Erythroblast (primary cell): ENCODE data around the gene RPP21.

Experiments
- DNase-seq, 2 experiments: peaks; one replicate each; lab custom pipeline; 2025; lab: John Stamatoyannopoulos, UW
- GATA1 ChIP-seq: IDR thresholded peaks from 2 replicates; pipeline ENCODE4 v1.6.1; 2011; ENCODE audit warnings: low read depth, mild to moderate bottlenecking, control low read depth, low read length, moderate library complexity
- POLR2A ChIP-seq: IDR thresholded peaks from 2 replicates; pipeline ENCODE4 v1.6.1; 2011; ENCODE audit warnings: mild to moderate bottlenecking, low read length

RPP21 gene

GRCh38 chr6:30323806-30324205 is 21.1 kb upstream of the RPP21 start:
- TF ChIP-seq POLR2A (no peak), GATA1 (no peak)
- peak in 1 of 2 experiments; percentile 21 for DNase-seq

GRCh38 chr6:30325150-30325872 is 19.6 kb upstream of the RPP21 start:
- no peak for TF ChIP-seq POLR2A
- DNase-seq = peak; percentile 87 to 89

DNA sequence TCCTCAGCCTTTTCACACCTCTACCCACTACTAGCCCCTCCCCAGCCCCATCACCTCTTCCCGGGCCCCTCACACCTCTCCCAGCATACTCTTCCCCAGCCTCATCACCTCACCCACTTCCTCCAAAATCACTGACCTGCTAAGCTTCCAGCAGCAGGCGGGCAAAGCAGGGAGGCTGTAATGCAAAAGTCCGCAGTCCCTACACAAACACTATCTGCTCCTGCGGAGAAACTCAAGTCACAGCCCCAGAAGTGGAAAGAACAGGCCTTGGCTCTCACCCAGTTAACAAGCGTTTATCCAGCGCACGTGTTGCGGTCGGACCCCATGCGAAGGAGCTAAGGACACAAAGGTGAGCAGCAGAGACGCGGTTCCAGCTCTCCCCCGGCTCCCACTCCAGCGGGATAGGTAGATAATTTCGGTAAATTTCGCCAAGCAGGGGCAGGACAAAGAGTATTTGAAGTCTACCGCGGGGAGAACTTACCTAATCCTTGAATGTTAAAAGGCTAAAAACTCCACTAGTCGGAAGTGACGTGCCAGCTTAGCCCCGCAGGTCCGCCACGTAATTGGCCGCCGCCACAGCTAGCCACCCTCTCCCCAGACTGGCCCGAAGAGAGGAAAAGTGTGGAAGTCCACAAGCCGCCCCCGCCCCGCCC is 19.0 kb upstream of the RPP21 start:
- peak; percentile 87 to 93 for DNase-seq
- no peak for TF ChIP-seq GATA1
- TF ChIP-seq POLR2A = no peak

DNA sequence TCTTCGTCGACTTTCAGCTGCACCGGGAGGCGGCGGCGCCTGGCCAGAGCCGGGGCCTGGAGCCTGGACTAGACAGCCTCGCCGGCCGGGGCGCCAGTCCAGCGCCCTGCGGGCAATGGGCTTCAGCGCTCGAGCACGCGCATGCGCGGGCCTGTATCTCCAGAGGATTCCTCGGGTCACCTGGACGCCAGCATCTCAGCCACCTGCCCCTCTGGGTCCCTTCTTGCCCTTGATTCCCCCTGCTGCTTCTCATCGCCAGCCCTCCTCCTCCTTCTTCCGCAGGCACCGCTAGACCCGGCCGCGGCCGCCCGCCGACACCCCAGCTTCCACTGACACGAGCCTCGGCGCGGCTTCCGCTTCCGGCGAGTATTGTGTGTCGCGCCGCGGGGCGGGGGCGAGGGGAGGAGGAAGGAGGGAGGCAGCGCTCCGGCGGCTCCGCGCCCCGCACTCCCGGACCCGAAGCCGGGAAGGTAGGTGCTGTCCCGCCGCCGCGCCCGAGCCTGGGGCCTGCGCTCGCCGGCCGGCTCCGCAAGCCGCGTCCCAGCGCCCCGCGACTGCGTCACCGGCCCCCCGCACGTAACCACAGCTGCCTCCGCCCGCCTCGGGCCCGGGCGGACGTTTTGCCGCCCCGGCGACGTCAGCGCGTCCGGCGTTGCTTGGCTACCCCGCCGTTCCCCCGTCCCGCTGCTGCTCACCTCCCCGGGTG is 18.3 kb upstream of the RPP21 start, which contains the start of gene TRIM39:
TRIM39 (plus strand) TSS at position 402 of the 706 bp plus-strand sequence. CDS start 2,391 bp downstream, outside the sequence.
- TF ChIP-seq GATA1 (no peak), POLR2A (peak; percentile 86)
- DNase-seq = peak; percentile 87 to 93

DNA sequence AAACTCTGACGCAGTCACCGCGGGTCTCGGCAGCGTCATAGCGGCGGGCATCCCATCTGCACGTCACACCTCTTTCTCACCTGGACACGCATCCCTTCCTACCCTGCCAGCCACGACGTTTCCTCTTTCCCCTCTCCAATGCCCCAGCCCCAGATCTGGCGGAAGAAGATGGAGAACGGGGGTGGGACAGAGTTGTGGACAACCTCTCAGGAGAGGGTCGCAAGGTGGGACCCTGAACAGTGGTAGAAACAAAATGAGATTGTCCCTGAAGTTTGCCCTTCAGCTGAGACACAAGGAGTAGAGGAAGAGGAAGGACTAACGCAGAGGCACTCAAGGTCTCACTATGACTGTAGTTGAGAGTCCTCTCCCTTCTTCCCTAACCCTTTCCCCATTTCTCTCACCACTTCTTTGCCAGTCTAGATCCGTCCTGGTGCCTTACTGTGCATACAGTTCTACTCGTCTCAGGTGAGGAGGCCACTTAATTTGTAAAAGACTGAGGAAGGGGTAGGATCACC is 17.7 kb upstream of the RPP21 start:
- TF ChIP-seq GATA1 (no peak), POLR2A (no peak)
- DNase-seq = no peak

- TF ChIP-seq GATA1 (no peak), POLR2A (no peak)
- peak; percentile 37 to 79 for DNase-seq
Measured at GRCh38 chr6:30328397-30328796, 16.6 kb upstream of the RPP21 start.

DNA sequence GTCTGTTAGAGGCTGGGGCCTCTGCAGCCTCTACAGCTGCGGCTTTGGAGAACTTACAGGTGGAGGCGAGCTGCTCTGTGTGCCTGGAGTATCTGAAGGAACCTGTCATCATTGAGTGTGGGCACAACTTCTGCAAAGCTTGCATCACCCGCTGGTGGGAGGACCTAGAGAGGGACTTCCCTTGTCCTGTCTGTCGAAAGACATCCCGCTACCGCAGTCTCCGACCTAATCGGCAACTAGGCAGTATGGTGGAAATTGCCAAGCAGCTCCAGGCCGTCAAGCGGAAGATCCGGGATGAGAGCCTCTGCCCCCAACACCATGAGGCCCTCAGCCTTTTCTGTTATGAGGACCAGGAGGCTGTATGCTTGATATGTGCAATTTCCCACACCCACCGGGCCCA is 15.6 kb upstream of the RPP21 start:
- TF ChIP-seq GATA1 = no peak
- no peak for TF ChIP-seq POLR2A
- peak in 1 of 2 experiments; percentile 23 for DNase-seq

GRCh38 chr6:30331981-30332380 is 13.0 kb upstream of the RPP21 start:
- no peak for DNase-seq
- TF ChIP-seq POLR2A (no peak), GATA1 (no peak)

DNA sequence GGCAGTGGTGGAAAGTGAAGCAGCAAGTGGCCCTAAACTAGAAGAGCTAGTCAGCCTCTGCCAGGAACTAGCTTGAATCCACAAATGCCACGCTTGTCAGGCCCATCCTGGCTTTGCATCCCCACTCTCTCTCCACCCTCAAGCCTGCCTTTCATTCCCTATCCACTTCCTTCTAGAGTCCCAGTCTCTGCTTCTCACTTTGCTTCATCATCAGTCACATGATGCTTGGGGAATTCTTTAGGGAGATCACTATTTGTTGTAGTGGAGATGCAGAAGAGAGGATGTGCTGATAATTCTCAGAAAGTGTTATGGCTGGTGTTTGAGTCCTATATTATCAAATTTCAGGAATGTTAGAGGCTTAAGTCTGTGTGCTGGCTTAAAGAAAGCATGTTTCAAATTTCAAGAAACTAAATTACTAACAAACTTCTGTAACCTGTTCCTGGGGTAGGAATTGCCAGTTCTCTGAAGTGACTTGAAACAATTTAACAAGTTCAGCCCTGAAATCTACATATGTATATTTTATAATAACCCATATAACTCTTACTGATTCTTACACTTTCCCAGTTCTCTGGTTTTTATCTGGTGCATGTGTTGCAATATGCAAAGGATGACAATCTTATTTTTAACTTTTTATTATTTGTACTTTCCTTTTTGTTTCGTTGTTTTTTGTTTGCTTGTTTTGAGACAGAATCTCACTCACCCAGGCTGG is 10.7 kb upstream of the RPP21 start:
- no peak for DNase-seq

GRCh38 chr6:30340589-30341054 is 4.3 kb upstream of the RPP21 start:
- TF ChIP-seq GATA1 (no peak), POLR2A (no peak)
- DNase-seq = no peak

More for the DNA sequence above, 10.7 kb upstream of the RPP21 start:
- TF ChIP-seq POLR2A (no peak), GATA1 (no peak)

GRCh38 chr6:30341218-30341617 is 3.7 kb upstream of the RPP21 start:
- TF ChIP-seq GATA1 (no peak), POLR2A (no peak)
- no peak for DNase-seq

- no peak for DNase-seq
- TF ChIP-seq POLR2A (no peak), GATA1 (no peak)
Measured at GRCh38 chr6:30341728-30342127, 3.2 kb upstream of the RPP21 start.
